ENCODE results near the gene OR51D1.
A peak's percentile ranks its signal among the peaks of the same experiment; 100 is the strongest.

Gene OR51D1
- total RNA-seq = 0 reads per million in 2 donors

DNA sequence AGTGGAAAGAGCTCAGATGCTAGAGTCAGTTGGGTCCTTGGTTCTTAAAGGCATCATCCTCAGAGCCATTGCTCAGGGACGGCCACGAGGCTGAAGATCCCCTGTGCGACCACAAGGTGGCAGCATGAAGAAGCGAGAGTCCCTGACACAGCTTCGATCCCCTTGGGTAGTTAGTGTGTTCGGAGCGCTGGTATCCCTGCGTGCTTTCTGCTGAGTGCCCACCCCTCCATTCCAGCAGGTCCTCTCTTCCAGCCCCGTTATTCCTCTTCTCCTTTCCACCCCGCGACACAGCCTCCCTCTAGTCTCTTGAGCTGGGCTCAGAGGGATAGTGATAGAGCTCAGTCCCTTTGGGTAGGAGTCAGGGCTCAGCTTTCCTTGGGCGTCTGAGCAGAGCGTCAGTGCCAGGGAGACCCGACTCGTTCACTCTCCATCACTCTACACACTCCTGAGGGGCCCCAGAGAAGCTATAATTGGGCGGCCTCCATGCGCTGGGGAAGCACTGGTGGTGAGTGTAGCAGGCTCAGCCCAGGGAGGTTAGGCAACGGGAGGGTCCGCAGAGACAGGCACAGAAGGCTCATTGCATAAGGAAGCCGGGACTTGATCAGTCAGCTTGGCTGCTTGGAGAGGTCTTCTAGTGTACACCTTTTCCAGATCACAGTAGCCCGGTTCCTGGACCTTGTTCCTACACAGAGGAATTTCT lies at the start of gene OR51D1:
Gene OR51D1, plus strand, starts transcription at position 516 of the 700 bp plus-strand sequence. CDS start 2,314 bp downstream, outside the sequence.
- peak; percentile 54 for DNase-seq

GRCh38 chr11:4589017-4589416 lies 48.3 kb upstream of the OR51D1 start:
- DNase-seq = no peak

DNA sequence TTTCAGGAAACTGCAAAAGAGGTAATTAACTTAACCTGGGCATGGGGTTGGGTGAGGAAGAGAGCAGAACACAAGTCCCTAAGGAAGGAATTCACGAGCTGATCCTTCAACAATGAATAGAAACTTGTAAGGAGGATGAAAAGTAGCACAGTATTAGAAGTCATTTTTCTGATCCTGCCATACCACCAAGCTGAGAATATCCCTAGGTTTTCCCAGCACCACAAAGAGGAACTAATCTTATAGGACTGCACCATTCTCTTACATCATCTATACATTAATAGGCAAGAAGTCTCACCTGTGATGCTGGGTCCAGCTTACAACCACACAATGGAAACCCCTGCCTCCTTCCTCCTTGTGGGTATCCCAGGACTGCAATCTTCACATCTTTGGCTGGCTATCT lies 43.5 kb upstream of the OR51D1 start, which contains the start of gene OR52I1:
Gene OR52I1, plus strand, starts transcription at position 301 of the 400 bp plus-strand sequence. Its CDS starts 0 bp downstream, at position 301.
- no peak for DNase-seq

DNA sequence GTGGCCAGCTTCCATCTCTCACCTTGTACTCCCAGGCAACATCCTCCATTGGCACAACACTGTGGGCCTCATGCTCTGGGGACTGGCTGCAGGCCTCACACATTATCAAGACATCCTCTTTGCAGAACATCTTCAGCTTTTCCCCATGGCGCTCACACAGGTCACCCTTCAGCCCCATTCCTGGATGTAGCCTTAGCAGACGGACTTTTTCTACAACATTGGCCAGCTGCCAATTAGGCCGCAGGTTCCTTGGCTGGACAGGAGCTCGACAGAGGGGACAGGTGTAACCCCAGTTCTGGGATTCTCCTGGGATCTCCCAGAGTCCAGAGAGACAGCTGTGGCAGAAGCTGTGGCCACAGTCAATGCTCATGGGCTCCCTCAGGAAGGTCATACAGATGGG lies 32.2 kb upstream of the OR51D1 start:
- no peak for DNase-seq

GRCh38 chr11:4606231-4607015 lies 30.9 kb upstream of the OR51D1 start:
- DNase-seq = no peak

DNA sequence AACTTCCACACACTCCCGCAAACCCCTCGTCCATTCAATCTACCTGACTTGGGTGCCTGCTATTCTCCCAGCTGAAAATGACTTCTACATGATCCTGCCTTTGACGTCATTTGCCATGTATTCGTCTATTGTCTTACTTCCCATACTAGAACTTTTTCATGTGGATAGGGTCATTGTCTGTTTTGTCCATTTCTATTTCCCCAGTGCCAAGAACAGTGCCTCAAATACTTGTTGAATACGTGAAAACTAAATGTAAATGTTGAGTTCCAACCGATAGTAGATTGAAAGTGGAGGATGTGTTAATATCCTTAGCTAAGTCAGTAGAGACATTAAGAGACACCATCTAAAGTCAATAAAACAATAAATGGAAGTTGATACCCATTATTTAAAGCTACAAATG lies 30.2 kb upstream of the OR51D1 start:
- no peak for DNase-seq

DNA sequence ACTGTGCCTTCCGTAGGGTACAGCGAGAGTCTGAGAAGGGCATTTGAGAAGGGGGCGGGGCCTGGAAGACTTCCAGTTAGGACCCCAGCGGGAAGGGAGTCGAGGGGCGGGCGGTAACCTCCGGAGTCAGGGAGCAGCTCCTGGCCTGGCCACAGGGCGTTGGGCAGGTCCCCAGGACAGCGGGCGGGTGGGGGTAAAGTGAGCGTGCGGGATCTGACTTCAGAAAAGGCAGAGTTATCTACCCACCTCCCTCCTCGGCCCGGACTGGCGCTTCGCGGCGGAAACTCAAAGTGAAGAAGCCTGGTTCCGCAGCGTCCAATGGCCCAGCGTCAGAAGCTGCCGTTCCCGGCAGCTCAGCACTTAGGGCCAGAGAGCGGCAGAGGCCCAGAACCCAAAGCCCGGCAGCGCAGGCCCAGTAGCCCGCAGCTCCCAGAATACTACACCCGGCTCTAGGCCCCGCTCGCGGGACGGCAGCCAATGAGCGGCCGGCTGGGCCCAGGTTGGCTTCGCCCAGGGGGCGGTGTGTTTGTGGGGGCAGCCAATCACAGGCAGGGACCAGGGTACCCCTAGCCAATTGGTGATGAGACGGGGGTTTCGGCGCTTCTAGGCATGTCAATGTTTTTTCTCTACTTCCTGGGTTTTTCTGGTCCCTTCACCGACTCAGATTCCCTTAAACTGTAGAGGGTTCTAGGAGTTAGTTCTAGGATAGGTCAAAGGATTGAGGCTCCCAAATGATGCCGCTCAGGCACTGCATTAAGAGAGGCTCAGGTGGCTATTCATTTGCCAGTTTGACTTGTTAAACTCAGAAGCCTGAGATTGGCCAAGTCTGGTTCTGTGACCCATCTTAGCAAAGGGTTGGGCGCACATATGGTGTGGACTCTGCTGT lies 29.3 kb upstream of the OR51D1 start, which contains the start of gene TRIM68:
Gene TRIM68, minus strand, starts transcription at position 451 of the 886 bp plus-strand sequence. CDS start 2,727 bp downstream, outside the sequence.
- peak; percentile 87 for DNase-seq

DNA sequence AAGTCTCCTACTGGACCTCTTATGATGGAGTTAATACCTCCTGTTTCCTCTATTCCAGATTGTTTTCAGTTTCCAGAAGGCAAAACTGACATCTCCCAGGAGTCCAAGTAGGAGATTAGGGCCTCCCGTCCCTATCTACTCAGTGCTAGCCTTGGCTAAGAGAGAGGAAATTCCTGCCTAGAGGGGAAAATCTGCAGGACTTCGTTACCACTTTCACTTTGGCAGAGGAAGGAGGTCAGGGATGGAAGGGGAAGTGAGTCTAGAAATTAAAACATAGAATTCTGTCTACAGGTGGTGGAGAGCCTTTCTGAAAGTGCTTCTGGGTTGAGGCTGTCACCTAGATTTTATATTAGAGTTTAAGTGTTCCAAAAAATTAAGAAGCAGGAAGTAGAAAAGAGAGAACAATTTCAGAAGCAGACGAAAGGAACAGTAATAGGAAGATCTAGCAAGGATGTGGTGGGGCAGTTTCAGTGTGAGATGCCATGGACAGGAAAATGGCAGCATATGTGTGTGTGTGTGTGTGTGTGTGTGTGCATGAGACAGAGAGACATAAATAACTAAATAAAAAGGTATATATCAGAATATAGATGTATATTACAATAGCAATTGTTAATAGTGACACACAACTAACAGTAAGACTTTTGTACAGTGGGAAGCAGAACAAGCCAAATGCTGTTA lies 26.9 kb upstream of the OR51D1 start:
- no peak for DNase-seq

DNA sequence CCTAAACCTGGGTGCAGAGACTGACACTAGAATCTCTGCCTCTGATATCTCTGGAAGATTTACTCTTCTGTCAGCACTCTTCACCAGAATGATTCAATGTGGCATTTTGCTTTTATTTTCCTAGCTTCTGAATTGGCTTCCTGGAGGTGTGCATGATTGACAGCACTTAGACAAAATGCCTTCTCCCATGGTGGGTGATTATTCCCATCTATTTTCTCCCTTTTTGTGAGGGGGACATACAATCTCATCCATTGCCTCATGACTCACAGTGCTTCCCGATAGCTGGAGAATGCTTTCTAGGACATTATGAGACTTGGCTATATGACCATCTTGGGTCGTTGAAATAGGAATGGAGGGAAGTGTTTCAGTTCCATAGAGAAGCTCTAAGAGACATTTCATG lies 25.3 kb upstream of the OR51D1 start:
- DNase-seq = no peak

DNA sequence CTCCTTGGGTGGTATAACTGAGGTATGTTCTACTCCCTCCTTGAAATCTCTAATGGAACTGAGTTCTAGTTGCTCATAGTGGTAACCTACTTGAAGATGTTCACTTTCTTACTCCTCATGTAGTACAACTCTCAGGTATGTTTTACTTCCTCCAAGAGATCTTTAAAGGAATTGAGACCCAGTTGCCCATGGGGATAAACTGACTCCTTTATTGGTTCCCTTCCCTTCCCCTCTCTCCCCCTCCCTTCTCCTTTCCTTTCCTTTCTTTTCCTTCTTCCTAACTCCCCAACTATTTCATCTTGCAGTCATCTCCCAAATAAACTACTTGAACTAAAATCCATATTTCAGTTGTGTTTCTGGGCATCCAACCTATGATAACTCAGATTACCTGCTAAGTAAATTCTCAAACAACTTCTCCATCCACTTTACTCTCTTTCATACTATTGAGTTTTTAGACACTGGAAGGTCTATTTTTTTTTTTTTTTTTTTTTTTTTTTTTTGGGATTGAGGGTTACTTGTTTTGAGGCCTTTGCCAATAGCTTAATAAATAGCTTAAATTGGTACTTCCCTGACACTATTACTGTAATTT lies 21.3 kb upstream of the OR51D1 start:
- DNase-seq = no peak

- DNase-seq = no peak
These were observed 17.8 kb upstream of the OR51D1 start for GRCh38 chr11:4619514-4619913.

DNA sequence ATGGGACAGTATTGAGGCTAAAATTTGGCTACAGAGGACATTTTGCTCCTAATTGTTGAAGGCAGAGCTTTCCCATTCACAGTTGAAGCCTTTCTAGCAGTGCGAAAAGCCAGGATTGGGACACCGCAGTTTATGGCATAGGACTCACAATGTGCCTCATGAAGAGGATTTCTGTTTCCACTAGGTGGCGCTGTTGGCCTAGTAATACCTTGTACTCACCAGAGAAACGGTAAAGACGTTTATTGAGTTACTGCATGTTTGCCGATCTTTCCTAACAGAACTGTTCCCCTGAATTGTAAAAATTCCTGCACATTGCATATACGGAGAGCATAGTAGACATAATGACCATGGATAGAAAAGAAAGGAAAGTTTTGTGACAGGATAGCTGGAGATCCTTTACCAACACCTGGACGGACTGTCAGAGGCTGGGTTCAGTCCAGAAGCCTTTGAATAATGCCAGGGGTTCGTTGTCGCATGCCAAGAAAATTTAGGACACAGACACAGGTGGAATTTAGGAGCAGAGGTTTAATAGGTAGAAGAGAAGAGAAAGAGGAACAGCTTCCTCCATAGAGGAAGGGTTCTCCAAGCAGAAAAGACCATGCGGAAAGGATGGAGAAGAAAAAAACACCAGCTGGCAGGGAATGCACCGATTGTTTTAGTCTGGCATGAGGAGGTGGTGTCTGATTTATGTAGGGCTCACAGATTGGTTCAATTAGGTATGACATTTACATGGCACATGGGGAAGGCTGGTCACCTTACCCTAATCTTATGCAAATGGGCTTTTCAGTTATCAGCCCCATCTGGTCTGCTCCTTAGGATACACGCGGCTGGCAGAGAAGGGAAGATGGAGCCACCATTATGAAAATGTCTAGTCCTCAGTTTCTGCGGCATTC lies 10.8 kb upstream of the OR51D1 start:
- DNase-seq = peak; percentile 26

DNA sequence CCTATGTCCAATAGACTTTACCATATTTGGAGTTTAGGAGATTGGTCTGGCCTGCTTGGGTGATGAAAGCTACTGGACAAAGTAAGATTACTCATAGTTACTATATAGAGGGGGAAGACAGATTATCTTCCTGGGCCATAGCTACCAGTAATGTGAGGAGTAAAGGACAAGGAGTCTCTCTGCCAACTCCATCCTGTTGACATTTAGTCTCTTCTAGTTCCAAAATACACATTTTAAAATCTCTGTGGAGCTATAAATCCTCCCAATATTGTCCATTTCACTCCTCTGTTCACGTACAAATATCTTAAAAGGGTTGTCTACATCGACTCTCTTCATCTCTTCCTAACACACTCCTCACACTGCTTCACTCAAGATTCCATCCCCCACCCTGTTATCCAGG lies 1.1 kb upstream of the OR51D1 start:
- no peak for DNase-seq

DNA sequence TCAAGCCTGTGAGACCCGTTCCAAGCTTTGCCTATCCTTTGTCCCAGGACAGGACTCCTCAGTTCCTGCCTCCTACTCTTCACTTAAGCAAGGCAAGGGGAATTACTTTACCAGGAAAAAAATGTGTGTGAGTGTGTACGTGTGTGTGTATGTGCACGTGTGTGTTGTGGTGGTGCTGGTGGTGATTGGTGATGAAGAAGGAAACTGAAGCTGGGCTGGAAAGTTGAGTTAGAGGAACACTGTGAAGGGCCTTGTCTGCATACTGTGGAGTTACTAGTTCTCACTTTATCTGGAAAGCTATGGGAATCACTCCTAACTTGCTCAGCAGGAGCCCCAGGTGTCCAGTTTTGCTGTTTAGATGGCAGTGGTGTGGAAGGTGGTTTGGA lies 378 bp downstream of the OR51D1 start:
- no peak for DNase-seq

GRCh38 chr11:4639931-4640330 lies 2.7 kb downstream of the OR51D1 start:
- no peak for DNase-seq

- DNase-seq = no peak
These were observed 4.2 kb downstream of the OR51D1 start for GRCh38 chr11:4641501-4641900.

DNA sequence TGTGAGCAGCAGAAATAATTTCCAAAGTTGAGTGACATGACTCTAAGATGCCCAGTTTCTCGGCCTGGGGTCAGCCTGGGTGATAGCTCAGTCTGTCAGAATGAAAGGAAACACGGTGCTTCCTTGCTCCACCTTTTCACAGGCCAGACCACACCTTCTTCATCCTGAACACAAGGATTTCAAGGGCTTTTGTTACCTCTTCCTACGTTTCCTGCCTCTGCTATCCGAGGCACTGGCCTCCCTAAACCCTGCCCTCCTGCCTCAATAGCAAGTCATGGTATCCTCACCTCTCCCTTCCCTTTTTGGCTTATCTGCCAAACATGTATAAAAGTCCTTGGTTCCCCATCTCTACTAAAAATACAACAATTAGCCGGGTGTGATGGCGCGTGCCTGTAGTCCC lies 4.8 kb downstream of the OR51D1 start:
- no peak for DNase-seq

DNA sequence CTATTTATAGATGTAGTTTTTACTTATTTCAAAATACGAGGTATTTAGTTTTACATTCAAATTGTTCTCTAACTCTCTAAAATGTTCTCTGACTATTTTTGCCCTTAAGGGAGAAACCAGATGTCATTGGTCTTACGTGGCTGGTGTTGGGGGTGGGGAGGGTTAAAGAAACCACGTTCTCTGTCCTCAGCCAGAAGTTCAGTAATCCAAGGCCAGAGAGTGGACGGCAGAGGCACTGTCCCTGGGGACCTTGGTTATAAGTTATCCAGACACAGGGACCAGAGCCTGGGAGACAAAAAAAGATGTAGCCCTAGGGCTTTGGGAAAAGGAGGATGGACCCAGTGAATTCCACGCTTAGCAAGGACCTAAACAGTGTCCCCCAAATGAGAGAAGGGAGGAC lies 5.8 kb downstream of the OR51D1 start:
- no peak for DNase-seq

DNA sequence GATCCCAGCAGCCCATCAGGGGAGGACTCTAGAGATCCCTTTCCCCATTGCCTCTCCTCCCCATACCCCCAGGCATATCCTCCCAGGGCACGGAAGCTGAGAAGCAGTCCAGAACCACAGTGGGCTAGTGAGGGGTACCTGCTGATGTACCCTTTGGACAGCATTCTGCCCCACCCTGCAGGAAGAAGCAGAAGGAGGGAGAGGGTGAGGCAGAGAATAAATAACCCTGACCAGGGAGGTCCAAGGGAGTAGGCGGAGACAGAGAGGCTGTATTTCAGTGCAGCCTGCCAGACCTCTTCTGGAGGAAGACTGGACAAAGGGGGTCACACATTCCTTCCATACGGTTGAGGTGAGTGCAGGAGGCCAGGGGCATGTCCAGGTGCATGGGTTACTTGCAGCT lies 6.4 kb downstream of the OR51D1 start, which contains the start of gene OR51E1:
Gene OR51E1, plus strand, starts transcription at position 301 of the 400 bp plus-strand sequence. CDS start 8,545 bp downstream, outside the sequence.
- no peak for DNase-seq

GRCh38 chr11:4644233-4644632 lies 7.0 kb downstream of the OR51D1 start:
- no peak for DNase-seq

- no peak for DNase-seq
These were observed 8.7 kb downstream of the OR51D1 start for GRCh38 chr11:4645974-4646373.
